Hindlimb muscle (tissue), 1 donor: ENCODE measurements around the gene NDUFA6. TPM values are rescaled to one million over a fixed set of nuclear protein-coding genes. Genes with fewer than 3 reads are reported as not detected.
A peak's percentile ranks its signal among the peaks of the same experiment; 100 is the strongest.
"Not testable (repeated sequence)": the region's sequence is repeated elsewhere in the genome, so short reads cannot be mapped to it uniquely, and the experiment has no call there.

Source experiments
- DNase-seq: peaks from one replicate; pipeline ENCODE4 v3.0.0-alpha.2; 2013
- polyA plus RNA-seq: library from polyadenylated mRNA; unstranded; fragments of 120-200 nt; gene quantifications from one replicate; pipeline ENCODE4 v1.2.1, GENCODE V29; 2013; ENCODE audit not compliant: insufficient read length

NDUFA6 gene
- polyA plus RNA-seq, 1 donor, result 75.3 TPM

DNA sequence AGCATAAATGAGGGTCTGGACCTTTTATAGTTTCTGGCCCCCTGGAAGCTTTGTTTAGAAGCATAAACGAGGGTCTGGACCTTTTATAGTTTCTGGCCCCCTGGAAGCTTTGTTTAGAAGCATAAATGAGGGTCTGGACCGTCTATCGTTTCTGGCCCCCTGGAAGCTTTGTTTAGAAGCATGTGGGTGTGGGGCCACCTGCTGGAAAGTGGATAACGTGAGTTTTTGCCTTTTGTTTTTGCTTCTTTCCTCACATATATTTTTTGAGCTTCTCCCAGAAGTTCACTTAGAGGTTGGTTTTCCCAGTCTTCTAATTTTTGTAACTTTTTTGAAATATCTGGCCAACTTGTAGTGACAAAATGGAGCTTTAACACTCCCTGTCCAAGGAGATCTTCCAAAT, 22.2 kb upstream of the NDUFA6 start:
- not testable (repeated sequence) for DNase-seq

DNA sequence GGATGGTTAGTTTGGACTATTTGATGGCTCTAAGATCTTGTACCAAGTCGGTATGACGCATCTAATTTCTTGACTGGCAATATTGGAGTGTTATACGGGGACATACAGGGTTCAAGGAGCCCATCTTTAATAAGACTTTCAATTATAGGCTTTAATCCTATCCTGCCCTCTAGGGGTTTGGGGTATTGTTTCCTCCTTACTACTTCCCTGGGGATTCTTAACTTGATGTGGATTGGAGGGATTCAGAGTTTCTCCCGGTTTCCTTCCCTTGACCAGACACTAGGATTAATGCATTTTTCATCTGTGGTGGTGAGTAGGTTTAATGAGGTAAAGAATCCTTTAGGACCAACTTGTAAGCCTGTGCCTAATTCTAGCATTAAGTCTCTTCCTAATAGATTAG, 21.2 kb upstream of the NDUFA6 start:
- no peak for DNase-seq

DNA sequence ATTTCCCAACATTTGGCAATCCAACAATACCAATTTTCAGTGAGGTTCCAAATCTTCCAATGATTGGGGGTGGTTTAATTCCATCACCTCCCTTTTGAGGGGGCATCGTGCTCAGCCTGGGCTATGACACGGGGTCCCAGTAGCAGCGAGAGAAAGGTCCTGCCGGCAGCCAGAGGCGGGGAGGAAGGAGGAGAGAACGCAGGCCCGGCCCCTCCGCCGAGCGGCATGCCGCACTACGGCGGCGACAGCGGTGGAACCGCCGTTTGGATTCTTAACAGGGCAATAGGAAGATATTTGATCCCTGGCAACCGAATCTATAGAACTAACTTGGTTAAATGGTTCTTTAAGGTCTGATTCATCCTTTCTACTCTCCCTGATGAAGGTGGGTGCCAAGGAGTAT, 18.3 kb upstream of the NDUFA6 start:
- DNase-seq, result no peak

DNA sequence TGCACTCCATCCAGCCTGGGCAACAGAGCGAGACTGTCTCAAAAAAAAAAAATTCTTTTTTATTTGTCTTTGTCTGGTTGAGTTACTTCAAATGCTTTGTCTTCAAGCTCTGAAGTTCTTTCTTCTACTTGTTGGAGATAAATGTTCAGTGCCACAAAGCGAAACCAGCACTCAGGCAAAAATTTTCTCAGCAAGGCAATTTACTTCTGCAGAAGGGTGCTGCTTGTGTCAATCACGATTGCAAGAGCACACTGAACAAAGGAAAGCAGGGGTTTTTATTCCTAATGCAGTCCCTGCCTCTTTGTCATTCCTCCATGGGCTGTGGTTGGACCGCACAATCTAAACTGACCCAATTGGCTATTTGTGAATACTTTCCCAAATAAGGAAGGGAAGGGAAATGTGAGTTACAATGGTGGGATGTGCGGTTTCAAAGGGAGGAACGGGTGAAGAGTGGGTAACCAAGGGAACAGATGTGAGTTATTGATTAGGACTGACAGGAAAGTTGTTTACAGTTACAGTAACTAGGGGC, 13.8 kb upstream of the NDUFA6 start:
- not testable (repeated sequence) for DNase-seq

DNA sequence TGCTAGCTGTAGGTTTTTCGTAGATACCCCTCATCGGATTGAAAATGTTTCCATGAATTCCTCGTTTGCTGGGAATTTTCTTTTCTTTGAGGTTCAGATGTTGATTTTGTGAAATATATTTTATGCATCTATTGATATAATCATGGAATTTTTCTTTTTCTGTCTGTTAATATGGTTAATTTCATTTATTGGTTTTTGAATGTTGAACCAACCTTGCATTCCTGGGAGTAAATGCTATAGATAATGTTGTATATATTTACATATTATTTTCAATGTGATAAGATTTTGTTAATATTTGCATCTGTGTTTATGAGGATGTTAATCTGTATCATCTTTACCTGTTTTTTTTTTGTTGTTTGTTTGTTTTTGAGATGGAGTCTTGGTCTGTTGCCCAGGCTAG, 10.6 kb upstream of the NDUFA6 start:
- DNase-seq, result no peak

DNA sequence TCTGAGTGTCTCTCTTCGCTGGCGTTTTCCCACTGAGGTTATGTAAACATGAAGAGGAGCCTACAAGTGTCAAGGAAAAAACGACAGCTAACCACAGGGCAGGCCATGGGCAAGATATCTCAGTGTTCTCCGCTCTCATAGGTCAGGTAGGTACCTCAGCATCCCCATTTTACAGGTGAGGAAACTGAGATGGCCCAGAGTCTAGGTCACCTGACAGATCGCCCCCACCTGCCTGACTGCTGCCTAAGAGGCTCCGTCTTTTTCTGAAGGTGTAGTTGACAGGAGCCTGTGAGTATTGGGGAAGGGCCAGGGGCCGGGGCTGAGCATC, 847 bp upstream of the NDUFA6 start:
- no peak for DNase-seq

DNA sequence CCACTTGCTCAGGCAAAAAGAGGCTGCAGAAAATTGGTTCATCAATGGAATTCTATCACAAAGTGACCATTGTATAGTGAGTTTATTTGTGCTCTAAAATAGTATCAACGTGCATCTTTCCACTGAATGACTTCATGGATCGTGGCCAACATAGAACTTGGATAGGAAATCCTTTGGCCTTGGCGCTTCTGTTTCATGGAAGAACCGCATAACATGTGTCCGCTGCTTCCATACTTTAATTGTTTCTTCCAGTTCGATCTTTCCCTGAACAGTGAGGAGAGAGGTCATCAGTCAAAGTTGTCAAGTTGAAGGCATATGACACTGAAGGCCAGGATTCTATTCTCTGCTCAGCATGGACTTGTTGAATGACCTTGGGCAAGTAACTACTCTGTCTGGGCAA, 4.5 kb downstream of the NDUFA6 start:
- DNase-seq, result no peak

DNA sequence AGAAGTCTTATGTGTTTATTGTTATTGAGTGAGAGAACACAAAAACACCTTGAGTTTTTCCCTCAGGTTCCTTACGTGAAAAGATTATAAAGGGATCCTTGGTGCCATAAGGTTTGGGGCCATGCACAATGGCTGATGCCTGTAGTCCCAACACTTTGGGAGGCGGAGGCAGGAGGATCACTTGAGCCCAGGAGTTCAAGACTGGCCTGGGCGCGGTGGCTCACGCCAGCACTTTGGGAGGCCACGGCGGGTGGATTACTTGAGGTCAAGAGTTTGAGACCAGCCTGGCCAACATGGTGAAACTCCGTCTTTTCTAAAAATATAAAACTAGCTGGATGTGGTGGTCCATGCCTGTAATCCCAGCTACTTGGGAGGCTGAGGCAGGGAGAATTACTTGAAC, 5.7 kb downstream of the NDUFA6 start:
- no peak for DNase-seq

DNA sequence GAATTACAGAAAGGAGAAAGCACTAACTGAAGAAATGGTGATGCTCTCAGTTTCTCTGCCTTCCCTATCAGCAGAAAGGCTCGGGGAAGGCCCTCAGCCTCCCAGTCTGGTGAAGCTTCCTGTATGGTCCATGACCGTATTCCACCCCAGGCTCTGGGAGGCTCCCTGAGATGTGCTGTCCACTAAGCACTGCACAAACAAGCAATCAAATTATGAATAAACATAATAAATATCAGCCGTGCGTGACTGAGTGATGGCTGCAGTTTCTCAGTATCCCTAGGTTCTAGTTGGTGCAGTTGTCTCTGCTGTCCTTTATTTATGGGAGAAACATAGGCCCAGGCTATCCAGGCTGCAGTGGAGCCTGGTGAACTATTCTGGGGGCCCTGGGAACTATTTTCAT, 7.5 kb downstream of the NDUFA6 start:
- no peak for DNase-seq

DNA sequence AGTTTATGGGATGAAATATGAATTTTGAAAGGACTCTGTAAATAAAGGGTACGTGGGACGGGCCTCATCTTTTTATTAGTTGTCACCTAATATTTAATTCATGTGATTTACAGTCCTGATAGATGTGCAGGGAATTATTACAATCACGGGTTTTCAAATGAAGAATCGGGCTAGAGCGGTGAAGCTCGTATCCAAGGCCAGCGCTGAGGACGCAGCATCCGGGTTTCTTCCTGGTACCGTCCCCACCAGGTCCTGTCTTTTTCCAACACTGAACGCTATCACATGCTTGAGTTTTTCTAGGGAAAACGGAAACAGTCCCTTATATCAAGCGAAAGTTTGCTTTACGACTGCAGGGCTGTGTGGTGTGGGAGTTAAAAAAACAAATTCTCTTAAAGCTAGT, 10.3 kb downstream of the NDUFA6 start:
- DNase-seq, result no peak

DNA sequence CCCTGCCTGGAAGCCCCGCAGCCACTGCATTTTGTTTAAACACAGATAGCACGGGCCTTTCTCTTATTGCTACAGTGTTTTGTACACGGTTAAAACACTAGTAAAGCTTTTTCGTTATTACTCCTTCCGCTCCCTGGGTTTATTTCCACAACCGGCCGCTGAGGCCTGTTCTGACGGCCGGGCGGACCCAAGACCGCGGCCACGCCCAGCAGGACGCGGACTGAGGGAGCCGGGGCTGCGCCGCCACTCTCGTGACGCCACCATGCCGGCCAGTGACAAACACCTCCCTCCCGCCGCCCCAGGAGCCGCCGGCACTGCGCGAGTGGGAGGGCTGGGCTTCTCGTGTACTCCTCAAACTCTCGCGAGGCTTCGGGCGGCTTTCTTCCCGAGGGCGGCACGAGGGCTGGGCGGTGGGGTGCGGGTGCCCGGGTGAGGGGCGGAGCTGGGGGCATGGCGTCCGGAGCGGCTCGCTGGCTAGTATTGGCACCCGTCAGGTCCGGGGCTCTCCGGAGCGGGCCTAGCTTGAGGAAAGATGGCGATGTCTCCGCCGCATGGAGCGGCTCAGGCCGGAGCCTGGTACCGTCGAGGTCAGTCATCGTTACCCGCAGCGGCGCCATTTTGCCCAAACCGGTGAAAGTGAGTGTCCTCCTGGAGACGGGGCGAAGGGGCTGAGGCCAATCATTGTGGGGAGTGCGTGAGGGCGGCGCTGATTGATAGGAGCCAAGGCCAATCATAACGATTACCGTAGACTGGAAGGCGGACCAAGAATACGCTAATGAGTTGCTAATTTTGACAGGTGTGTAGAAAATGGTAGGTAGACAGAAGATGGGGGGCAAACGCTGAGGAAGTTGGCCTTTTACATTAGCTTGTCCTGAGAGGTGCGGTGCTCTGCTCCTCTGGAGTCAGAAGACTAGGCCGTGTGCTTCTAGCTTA, 11.0 kb downstream of the NDUFA6 start, which contains the start of gene SMDT1:
Gene SMDT1, plus strand, starts transcription at position 382 of the 933 bp plus-strand sequence. Its CDS starts 69 bp downstream, at position 451.
- DNase-seq, result peak; percentile 98

DNA sequence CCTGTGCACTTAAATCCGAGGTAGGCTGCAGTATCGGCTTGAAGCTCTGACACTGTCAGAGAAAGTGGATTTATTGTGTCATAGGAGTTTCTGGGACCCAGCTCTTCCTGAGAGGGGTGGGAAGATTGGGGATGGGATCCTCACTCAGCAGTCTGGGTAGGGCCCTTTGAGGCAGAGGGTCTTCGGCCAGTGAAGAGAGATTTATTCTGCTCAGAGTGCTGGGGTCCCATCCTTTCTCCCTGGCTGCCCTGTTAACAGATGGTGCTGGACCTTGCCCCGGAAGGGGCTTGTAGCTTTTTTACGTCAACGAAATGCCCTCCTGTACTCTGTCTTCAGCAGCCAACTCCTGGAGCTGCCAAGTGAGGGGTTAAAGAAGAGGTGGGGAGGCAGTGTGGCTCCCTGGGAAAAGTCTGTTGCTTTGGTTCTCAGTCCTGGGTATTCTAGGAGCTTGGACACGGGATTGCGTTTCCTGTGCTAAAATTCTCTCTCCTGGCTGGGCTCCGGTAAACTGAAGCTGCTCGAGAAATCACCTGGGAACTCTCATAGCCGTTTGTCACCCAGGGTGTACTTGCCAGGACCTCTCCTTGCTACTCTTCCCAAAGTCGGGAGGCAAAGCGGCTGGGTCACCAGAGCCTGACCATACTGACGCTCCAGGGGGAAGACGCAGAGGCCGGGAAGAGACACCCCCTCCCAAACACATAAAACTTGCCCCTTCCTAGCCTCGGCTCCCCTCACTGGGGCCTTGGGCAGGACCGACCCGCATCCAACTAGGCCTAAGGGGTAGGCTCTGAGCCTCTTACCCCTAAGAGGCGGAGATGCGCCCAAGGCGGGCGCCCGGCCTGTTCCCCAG, 11.9 kb downstream of the NDUFA6 start:
- no peak for DNase-seq

DNA sequence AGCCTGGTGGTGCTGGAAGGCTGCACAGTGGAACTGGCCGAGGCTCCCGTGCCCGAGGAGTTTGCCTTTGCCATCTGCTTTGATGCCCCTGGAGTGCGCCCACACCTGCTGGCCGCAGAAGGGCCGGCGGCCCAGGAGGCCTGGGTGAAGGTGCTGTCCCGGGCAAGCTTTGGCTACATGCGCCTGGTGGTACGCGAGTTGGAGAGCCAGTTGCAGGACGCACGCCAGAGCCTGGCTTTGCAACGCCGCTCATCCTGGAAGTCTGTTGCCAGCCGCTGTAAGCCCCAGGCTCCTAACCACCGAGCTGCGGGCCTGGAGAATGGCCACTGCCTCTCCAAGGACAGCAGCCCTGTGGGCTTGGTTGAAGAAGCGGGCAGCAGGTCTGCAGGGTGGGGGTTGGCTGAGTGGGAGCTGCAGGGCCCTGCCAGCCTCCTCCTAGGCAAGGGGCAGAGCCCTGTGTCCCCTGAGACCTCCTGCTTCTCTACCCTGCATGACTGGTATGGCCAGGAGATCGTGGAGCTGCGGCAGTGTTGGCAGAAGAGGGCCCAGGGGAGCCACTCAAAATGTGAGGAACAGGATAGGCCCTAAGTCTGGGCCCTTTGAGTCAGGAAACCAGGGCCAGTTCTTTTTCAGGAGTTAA, 13.0 kb downstream of the NDUFA6 start:
- DNase-seq, result no peak

DNA sequence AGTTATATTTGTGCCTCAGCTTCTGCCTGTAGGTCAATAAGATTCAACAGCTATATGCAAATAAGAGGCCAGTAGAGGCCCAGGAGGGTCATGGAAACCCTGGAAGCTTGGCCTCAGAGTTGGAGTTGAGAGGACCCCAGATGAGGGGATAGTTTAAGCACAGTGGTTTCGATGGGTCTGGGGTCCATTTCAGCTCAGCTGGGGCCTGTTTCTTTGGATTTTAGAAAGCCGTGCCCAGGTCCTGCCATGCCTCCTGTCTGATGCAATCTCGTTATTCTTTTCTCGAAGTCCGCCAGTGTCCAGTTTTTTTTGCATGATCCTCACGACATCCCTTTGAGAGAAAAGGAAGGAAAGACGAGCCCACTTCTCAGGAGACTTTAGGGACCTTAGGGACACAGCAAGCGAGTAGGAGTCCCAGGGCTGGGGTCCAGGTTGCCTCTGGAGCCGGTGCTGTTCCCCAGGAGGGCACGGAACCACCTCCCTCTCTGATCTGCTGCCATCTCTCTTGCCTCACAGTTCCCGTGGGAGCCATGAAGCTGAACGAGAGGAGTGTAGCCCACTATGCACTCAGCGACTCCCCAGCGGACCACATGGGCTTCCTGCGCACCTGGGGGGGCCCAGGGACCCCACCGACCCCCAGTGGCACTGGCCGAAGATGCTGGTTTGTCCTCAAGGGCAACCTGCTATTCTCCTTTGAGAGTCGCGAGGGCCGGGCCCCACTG, 13.6 kb downstream of the NDUFA6 start:
- no peak for DNase-seq

DNA sequence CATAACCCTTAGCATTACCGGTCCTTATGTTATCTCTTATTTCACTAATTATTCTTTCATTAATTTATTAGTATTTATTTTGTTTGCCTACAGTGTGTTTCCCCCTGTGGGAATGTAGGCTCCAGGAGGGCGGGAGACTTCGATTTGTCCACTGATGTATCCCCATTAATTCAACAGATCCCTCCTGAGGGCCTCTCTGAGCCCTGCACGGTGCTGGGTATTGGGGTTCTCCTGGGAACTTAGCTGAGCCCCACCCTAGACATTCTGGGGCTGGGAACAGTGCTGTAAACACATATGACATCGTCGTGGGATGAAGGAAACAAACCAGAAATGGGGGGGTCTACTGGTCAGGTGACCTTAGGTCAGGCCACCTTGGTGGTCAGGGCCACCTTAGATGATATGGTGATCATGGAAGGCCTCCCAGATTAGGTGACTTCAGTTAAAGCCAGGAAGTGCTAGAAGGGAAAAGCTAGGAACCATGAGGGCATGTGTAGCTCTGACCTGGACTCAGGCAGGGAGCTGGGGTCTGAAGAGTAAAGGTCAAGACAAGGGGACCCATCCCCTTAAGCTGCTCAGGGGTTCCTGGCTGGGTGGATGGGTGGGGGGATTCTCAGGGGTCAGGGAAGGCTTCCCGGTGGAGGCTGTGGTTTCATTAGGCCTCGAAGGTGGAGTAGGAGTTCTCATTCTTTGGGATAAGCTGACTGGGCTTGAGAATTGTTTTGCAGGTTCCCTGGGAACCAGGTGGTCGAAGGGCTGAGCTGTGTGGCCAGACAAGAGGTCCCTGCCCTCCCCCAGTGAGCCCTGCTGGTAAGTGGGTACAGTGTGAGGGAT, 15.5 kb downstream of the NDUFA6 start:
- no peak for DNase-seq

DNA sequence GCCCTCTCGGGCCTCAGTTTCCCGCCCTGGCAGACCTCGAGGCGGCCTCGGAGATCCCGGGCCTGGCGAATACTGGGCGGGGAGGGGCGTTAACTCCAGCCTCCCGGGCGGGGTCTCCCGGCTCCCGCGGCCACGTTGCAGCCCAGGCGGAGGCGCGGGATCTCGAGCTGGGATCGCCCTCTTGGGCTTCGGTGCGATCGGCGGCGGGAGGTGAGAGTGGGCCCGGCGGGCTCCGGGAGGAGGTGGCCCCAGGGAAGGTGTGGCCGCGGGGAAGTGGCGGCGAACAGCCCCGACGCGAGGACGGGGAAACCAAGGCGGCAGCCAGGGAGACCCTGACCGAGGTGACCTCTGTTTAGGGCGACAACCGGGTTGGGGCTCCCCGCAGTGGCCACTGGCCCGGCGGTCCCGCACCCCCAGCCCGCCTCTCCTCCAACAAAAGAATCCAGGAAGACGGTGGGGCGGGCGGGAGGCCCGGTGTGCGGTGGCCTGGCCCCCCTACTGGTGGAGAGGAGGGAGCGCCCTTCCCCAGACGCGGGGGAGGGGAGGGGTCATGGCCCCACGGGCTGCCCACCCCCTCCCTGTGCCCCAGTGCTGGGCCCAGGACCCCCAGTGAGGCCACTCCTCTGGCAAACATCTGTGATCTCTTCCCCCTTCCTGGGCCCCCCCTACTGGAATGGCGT, 16.3 kb downstream of the NDUFA6 start, which contains the start of gene PHETA2:
Gene PHETA2, plus strand, starts transcription at position 117 of the 680 bp plus-strand sequence. CDS start 3,046 bp downstream, outside the sequence.
- peak; percentile 80 for DNase-seq

DNA sequence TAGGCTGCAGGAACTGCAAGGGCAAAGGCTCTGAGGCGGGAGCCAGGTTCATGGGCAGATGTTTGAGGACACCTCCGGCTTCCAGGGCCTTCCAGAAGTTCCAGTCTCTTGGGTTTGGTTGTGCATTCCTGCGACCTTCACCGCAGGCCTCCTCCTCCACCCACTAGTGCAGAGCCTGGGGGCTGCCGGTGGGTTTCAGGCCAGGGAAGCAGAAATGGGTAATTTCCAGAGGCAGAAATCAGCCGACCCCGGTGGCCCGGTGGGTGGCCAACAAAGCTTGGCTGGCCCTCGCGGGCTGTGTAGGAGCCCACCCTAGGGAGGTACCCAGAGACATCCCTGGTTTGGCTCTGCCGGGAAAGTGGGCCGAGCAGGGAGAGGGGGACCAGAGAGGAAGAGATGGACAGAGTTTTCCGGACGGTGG, 16.9 kb downstream of the NDUFA6 start:
- no peak for DNase-seq

DNA sequence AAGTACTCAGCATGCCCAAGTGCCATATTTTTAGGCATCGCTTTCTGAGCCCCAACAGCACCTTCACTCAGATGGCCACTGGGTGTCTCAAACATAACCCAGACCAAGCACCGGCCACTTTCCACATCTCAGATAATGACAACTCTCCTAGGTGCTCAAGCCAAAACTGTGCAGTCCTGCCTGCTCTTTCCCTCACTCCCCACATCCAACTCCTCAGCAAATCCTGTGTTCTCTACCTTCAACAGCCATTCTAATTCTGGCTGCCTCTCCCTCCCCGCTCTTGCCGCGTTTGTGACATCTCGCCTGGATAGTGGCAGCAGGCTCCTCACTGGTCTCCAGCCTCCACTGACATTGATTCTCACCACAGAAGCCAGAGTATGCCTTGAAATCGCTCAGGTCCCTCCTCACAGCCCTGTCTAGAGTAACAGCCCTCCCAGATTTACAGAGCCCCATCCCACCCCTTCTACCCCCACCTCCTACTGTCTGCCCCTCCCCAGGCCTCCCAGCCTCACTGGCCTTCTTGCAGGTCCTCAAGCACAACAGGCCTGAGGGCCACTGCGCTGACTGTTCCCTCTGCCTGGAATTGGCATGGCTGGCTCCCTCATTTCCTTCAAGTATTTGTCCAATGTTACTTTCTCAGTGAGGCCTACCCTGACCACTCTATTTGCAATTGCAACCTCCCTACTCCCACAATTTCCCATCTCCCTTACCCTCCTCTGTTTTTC, 17.8 kb downstream of the NDUFA6 start:
- no peak for DNase-seq

DNA sequence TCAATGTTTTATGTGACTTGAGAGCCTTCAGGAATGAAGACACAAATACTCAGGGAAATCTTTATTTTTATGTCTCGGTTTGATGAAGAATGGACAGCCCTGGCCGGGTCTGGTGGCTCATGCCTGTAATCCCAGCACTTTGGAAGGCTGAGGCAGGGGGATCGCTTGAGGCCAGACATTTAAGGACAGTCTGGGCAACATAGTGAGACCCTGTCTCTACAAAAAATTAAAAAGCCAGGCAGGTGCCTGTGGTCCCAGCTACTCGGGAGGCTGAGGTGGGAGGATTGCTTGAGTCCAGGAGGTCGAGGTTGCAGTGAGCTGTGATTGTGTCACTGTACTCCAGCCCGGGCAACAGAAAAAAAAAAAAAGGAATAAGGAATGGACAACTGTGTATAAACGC, 19.1 kb downstream of the NDUFA6 start:
- DNase-seq, result not testable (repeated sequence)
